ENCODE results near the gene QTRT2. TPM values are rescaled to one million over a fixed set of nuclear protein-coding genes. Genes with fewer than 3 reads are reported as not detected.

The QTRT2 gene
- total and polyA plus RNA-seq, 4 donors, result 5.3 to 33.0 (median 18.5) TPM

DNA sequence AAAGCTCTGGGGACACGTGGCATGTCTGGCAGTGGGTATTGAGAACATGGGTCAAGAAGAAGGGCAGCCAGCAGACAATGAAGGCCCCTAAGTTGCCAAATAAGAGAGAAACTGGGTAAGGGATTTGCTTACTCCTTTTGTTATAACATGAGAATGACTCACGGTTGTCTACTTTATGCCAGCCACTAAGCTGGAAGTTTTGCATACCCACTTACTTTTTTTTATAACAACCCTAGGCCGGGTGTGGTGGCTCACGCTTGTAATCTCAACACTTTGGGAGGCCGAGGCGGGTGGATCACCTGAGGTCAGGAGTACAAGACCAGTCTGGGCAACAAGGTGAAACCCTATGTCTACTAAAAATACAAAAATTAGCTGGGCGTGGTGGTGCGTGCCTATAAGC, 72.3 kb downstream of the QTRT2 start:
- Histone ChIP-seq H3K27ac (ENCODE audit: low read depth in 1 of 2, low read length in 1 of 2) (no peak overlapping the region), H3K4me3 (no peak overlapping the region), H3K27me3 (ENCODE audit: control insufficient read depth in 3 of 3, insufficient read depth in 3 of 3, low read length in 2 of 3) (no peaks in the 10 kb centered on the region), H3K9me3 (ENCODE audit: control insufficient read depth in 4 of 4, insufficient read depth in 3 of 4, low read length in 3 of 4) (no peaks in the 10 kb centered on the region), H3K36me3 (ENCODE audit: control insufficient read depth in 4 of 4, insufficient read depth in 4 of 4, low read length in 4 of 4) (no peaks in the 10 kb centered on the region), H3K4me1 (ENCODE audit: control insufficient read depth in 5 of 5, insufficient read depth in 5 of 5, low read length in 5 of 5) (no peaks in the 10 kb centered on the region), H3K9ac (ENCODE audit: insufficient read depth in 1 of 2, low read length in 2 of 2) (no peak overlapping the region)
- TF ChIP-seq, protein P1, sequence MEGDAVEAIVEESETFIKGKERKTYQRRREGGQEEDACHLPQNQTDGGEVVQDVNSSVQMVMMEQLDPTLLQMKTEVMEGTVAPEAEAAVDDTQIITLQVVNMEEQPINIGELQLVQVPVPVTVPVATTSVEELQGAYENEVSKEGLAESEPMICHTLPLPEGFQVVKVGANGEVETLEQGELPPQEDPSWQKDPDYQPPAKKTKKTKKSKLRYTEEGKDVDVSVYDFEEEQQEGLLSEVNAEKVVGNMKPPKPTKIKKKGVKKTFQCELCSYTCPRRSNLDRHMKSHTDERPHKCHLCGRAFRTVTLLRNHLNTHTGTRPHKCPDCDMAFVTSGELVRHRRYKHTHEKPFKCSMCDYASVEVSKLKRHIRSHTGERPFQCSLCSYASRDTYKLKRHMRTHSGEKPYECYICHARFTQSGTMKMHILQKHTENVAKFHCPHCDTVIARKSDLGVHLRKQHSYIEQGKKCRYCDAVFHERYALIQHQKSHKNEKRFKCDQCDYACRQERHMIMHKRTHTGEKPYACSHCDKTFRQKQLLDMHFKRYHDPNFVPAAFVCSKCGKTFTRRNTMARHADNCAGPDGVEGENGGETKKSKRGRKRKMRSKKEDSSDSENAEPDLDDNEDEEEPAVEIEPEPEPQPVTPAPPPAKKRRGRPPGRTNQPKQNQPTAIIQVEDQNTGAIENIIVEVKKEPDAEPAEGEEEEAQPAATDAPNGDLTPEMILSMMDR (IDR thresholded peaks at IDR 0.05; ENCODE audit: control extremely low read depth, extremely low read depth), result no peak
- 93 to 96% methylated on average over 8 of the region's 8 CpGs for WGBS, 2 donors
- ATAC-seq (ENCODE audit: insufficient read depth, low FRiP score), result no peak
- DNase-seq, result no peak

DNA sequence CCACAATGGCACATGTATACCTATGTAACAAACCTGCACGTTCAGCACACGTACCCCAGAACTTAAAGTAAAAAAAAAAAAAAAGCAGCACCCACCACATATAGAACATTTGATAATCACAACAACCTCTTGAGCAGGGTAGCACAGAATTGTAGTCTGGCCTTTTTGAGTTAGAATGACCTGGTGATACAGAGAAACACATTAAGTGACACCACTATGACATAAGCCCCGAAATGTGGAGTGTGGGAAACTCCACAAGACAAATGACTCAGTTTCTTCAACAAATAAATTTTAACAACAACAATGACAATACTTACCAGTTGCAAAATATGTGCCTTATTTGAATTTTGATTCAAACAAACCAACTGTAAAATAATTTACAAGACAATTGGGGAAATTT, 76.0 kb downstream of the QTRT2 start:
- ATAC-seq (ENCODE audit: insufficient read depth, low FRiP score), result no peak
- TF ChIP-seq, protein P1 (IDR thresholded peaks at IDR 0.05; ENCODE audit: control extremely low read depth, extremely low read depth), result no peak
- WGBS, 2 donors, result 94% methylated on average over 3 of the region's 3 CpGs

GRCh38 chr3:114133947-114134346, 77.4 kb downstream of the QTRT2 start:
- no peaks in the 10 kb centered on the region for H3K9me3 ChIP-seq (ENCODE audit: control insufficient read depth in 4 of 4, insufficient read depth in 3 of 4, low read length in 3 of 4)
- no peak overlapping the region for H3K9ac ChIP-seq (ENCODE audit: insufficient read depth in 1 of 2, low read length in 2 of 2)
- H3K4me1 ChIP-seq (ENCODE audit: control insufficient read depth in 5 of 5, insufficient read depth in 5 of 5, low read length in 5 of 5), result no peaks in the 10 kb centered on the region
- no peak overlapping the region for H3K27ac ChIP-seq (ENCODE audit: low read depth in 1 of 2, low read length in 1 of 2)
- TF ChIP-seq, protein P1 (IDR thresholded peaks at IDR 0.05; ENCODE audit: control extremely low read depth, extremely low read depth), result no peak
- ATAC-seq (ENCODE audit: insufficient read depth, low FRiP score) (no peak), DNase-seq (no peak)
- no peaks in the 10 kb centered on the region for H3K36me3 ChIP-seq (ENCODE audit: control insufficient read depth in 4 of 4, insufficient read depth in 4 of 4, low read length in 4 of 4)
- H3K4me3 ChIP-seq, result no peak overlapping the region
- WGBS, 2 donors, result 96 to 97% methylated on average over 3 of the region's 3 CpGs
- no peaks in the 10 kb centered on the region for H3K27me3 ChIP-seq (ENCODE audit: control insufficient read depth in 3 of 3, insufficient read depth in 3 of 3, low read length in 2 of 3)

More for the DNA sequence above, 76.0 kb downstream of the QTRT2 start:
- no peaks in the 10 kb centered on the region for H3K4me1 ChIP-seq (ENCODE audit: control insufficient read depth in 5 of 5, insufficient read depth in 5 of 5, low read length in 5 of 5)
- no peak overlapping the region for H3K9ac ChIP-seq (ENCODE audit: insufficient read depth in 1 of 2, low read length in 2 of 2)
- H3K4me3 ChIP-seq, result no peak overlapping the region
- DNase-seq, result no peak
- no peaks in the 10 kb centered on the region for H3K27me3 ChIP-seq (ENCODE audit: control insufficient read depth in 3 of 3, insufficient read depth in 3 of 3, low read length in 2 of 3)
- H3K9me3 ChIP-seq (ENCODE audit: control insufficient read depth in 4 of 4, insufficient read depth in 3 of 4, low read length in 3 of 4), result no peaks in the 10 kb centered on the region
- no peak overlapping the region for H3K27ac ChIP-seq (ENCODE audit: low read depth in 1 of 2, low read length in 1 of 2)
- no peaks in the 10 kb centered on the region for H3K36me3 ChIP-seq (ENCODE audit: control insufficient read depth in 4 of 4, insufficient read depth in 4 of 4, low read length in 4 of 4)

Other genes with a start within 250 kb of the QTRT2 start
- gene GRAMD1C, start 217.9 kb upstream of the QTRT2 start, total RNA-seq, result 10 to 100 TPM in 1 of 2 donors, 1 to 10 TPM in 1; 7.5 to 12.9 TPM
- 10 to 100 TPM in 1 of 2 donors, 1 to 10 TPM in 1; 4.4 to 10.1 TPM for gene GRAMD1C, start 217.9 kb upstream of the QTRT2 start, polyA plus RNA-seq
- gene ZDHHC23, start 108.7 kb upstream of the QTRT2 start, total RNA-seq, result 10 to 100 TPM in 1 of 2 donors, 1 to 10 TPM in 1; 7.7 to 14.9 TPM
- gene ZDHHC23, start 108.7 kb upstream of the QTRT2 start, polyA plus RNA-seq, result 1 to 10 TPM; 2.9 to 3.2 TPM
- gene CCDC191, start 211 bp upstream of the QTRT2 start, total RNA-seq, result 10 to 100 TPM in 1 of 2 donors, 1 to 10 TPM in 1; 7.7 to 15.3 TPM
- gene CCDC191, start 211 bp upstream of the QTRT2 start, polyA plus RNA-seq, result 1 to 10 TPM; 2.5 to 3.5 TPM
- gene DRD3, start 122.3 kb downstream of the QTRT2 start, total RNA-seq, result not detected
- not detected for gene DRD3, start 122.3 kb downstream of the QTRT2 start, polyA plus RNA-seq
- not detected for gene ZNF80, start 180.8 kb downstream of the QTRT2 start, total RNA-seq
- under 1 TPM in 1 of 2 donors, not detected in 1; 0.05 TPM for gene ZNF80, start 180.8 kb downstream of the QTRT2 start, polyA plus RNA-seq
- gene TIGIT, start 237.3 kb downstream of the QTRT2 start, total RNA-seq, result under 1 TPM; 0.37 to 0.67 TPM
- gene TIGIT, start 237.3 kb downstream of the QTRT2 start, polyA plus RNA-seq, result 1 to 10 TPM in 1 of 2 donors, under 1 TPM in 1; 0.37 to 1.1 TPM

All from lung (tissue), 12 donors.